Measurements from ENCODE around the gene GABBR1. TPM values are rescaled to one million over a fixed set of nuclear protein-coding genes. Genes with fewer than 3 reads are reported as not detected.

The GABBR1 gene
- polyA plus RNA-seq, 1 donor (not counting 4 experiments of a cell fraction or from before 2014, with no cell fraction given) = 18.9 TPM

DNA sequence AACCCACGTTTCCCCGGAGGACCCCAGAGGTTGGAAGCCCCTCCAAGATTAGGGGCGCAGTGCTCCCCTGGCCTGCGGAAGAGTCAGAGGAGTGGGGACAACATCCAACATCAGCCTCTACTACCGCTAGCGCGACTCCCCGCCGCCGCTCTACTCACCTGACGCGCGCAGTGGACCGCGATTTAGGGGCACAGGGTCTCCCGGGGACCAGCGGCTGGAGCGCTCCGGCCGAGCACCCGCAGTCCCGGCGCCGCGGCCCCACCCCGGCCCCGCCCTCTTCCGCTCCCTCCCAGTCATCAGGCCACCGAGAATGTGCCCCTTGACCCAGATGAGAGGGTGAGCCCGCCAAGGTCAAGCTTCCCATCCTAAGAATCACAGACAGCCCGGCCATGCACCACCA lies 47.9 kb upstream of the GABBR1 start, which contains the start of gene ZFP57:
TSS of gene ZFP57 (minus strand) at position 249 of the 400 bp plus-strand sequence. CDS start 4,149 bp downstream, outside the sequence.
- Histone ChIP-seq H3K27me3 (ENCODE audit: control insufficient read depth, extremely low read depth, insufficient read depth, low read length) (no peaks in the 10 kb centered on the region), H3K4me2 (ENCODE audit: control insufficient read depth, extremely low read depth, insufficient read depth, low read depth, low read length) (peak within 1 kb of the TSS; percentile 22), H2AFZ (ENCODE audit: control insufficient read depth, low read length) (peak within 1 kb of the TSS; percentile 70), H3K9me1 (ENCODE audit: control insufficient read depth, extremely low read depth, insufficient read depth, low read length) (no peaks in the 10 kb centered on the region), H3K4me1 (ENCODE audit: control insufficient read depth, extremely low read depth, insufficient read depth, low read length) (peaks cover 39% of the 10 kb centered on the region), H4K20me1 (ENCODE audit: control insufficient read depth, extremely low read depth, insufficient read depth, low read length) (no peaks in the 10 kb centered on the region), H3K9me3 (ENCODE audit: control insufficient read depth, low read depth, low read length) (peaks cover 5% of the 10 kb centered on the region), H3K36me3 (ENCODE audit: control insufficient read depth in 2 of 2, extremely low read depth in 1 of 2, insufficient read depth in 2 of 2, low read length in 2 of 2) (no peaks in the 10 kb centered on the region), H3K79me2 (ENCODE audit: control insufficient read depth, insufficient read depth, low read length) (no peaks in the 10 kb centered on the region), H3K4me3 (ENCODE audit: control insufficient read depth in 2 of 3, extremely low read depth in 1 of 3, insufficient read depth in 2 of 3, low read depth in 1 of 3, low read length in 3 of 3) (peak within 1 kb of the TSS in 2 of 3 experiments; percentile 29 to 74), H3K27ac (ENCODE audit: control insufficient read depth, insufficient read depth, low read length) (peak within 1 kb of the TSS; percentile 92), H3K9ac (ENCODE audit: control insufficient read depth, extremely low read depth, insufficient read depth, low read length) (peak within 1 kb of the TSS; percentile 78)
- FAIRE-seq (no peak), DNase-seq (ENCODE audit: low read depth, low spot score) (no peak)
- dilution Hi-C loops (cut with MboI; ENCODE audit: extremely low pct_ligation_motif_present, low sequenced_read_pairs) = no loop called here
- TF ChIP-seq EZH2 (IDR thresholded peaks at IDR 0.05; ENCODE audit: low read length) = no peak
- TF ChIP-seq, protein P1, sequence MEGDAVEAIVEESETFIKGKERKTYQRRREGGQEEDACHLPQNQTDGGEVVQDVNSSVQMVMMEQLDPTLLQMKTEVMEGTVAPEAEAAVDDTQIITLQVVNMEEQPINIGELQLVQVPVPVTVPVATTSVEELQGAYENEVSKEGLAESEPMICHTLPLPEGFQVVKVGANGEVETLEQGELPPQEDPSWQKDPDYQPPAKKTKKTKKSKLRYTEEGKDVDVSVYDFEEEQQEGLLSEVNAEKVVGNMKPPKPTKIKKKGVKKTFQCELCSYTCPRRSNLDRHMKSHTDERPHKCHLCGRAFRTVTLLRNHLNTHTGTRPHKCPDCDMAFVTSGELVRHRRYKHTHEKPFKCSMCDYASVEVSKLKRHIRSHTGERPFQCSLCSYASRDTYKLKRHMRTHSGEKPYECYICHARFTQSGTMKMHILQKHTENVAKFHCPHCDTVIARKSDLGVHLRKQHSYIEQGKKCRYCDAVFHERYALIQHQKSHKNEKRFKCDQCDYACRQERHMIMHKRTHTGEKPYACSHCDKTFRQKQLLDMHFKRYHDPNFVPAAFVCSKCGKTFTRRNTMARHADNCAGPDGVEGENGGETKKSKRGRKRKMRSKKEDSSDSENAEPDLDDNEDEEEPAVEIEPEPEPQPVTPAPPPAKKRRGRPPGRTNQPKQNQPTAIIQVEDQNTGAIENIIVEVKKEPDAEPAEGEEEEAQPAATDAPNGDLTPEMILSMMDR (optimal IDR thresholded peaks at IDR 0.05 in 1 of 3, IDR thresholded peaks at IDR 0.05 in 1 of 3, conservative IDR thresholded peaks at IDR 0.05 in 1 of 3; ENCODE audit: extremely low read depth in 1 of 3, insufficient read depth in 2 of 3, low read length in 3 of 3) = no peak

DNA sequence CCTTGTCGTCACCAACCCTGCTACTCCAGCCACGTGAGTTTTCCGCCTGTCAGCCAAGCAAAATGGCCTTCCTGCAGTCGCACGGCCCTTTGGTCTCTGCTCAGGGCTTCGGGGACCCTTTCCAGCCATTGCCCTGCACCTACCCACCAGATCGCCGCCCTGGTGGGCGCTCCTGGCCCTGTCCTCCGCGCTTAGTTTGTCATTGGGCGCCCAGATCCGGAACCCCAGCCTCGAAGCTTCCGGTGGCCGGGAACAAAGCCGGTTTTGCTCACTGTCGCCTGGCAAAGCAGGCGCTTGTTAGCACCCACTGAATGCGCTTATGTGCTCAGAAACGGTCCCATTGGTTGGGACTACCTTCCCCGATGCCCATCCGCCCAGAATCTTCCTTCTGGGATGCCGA lies 47.4 kb upstream of the GABBR1 start:
- no peaks in the 10 kb centered on the region for H3K36me3 ChIP-seq (ENCODE audit: control insufficient read depth in 2 of 2, extremely low read depth in 1 of 2, insufficient read depth in 2 of 2, low read length in 2 of 2)
- H3K9ac ChIP-seq (ENCODE audit: control insufficient read depth, extremely low read depth, insufficient read depth, low read length) = peak overlapping the region; percentile 78
- H3K9me1 ChIP-seq (ENCODE audit: control insufficient read depth, extremely low read depth, insufficient read depth, low read length) = no peaks in the 10 kb centered on the region
- FAIRE-seq = no peak
- TF ChIP-seq EZH2 (IDR thresholded peaks at IDR 0.05; ENCODE audit: low read length) = no peak
- TF ChIP-seq, protein P1 (optimal IDR thresholded peaks at IDR 0.05 in 1 of 3, IDR thresholded peaks at IDR 0.05 in 1 of 3, conservative IDR thresholded peaks at IDR 0.05 in 1 of 3; ENCODE audit: extremely low read depth in 1 of 3, insufficient read depth in 2 of 3, low read length in 3 of 3) = no peak
- H3K4me2 ChIP-seq (ENCODE audit: control insufficient read depth, extremely low read depth, insufficient read depth, low read depth, low read length) = peak overlapping the region; percentile 15
- H3K27me3 ChIP-seq (ENCODE audit: control insufficient read depth, extremely low read depth, insufficient read depth, low read length) = no peaks in the 10 kb centered on the region
- peak overlapping the region in 2 of 3 experiments; percentile 29 to 74 for H3K4me3 ChIP-seq (ENCODE audit: control insufficient read depth in 2 of 3, extremely low read depth in 1 of 3, insufficient read depth in 2 of 3, low read depth in 1 of 3, low read length in 3 of 3)
- H3K9me3 ChIP-seq (ENCODE audit: control insufficient read depth, low read depth, low read length) = peaks cover 5% of the 10 kb centered on the region
- dilution Hi-C loops (cut with MboI; ENCODE audit: extremely low pct_ligation_motif_present, low sequenced_read_pairs) = no loop called here
- peak overlapping the region; percentile 92 for H3K27ac ChIP-seq (ENCODE audit: control insufficient read depth, insufficient read depth, low read length)
- DNase-seq (ENCODE audit: low read depth, low spot score) = no peak
- H2AFZ ChIP-seq (ENCODE audit: control insufficient read depth, low read length) = peak overlapping the region; percentile 70
- H3K4me1 ChIP-seq (ENCODE audit: control insufficient read depth, extremely low read depth, insufficient read depth, low read length) = peaks cover 44% of the 10 kb centered on the region
- no peaks in the 10 kb centered on the region for H3K79me2 ChIP-seq (ENCODE audit: control insufficient read depth, insufficient read depth, low read length)
- no peaks in the 10 kb centered on the region for H4K20me1 ChIP-seq (ENCODE audit: control insufficient read depth, extremely low read depth, insufficient read depth, low read length)

All from keratinocyte (primary cell).